NCI-H1694 treated with DMSO at 0.1 percent for 48 hours (cell line): ENCODE results near the gene PIK3R4.

Experiments
- DNase-seq: peaks from one replicate; lab custom pipeline; 2025; lab: John Stamatoyannopoulos, UW

PIK3R4 gene

GRCh38 chr3:130746246-130747039, at the start of gene PIK3R4:
TSS of gene PIK3R4 (minus strand) at chr3:130746829. CDS start at chr3:130745218, 1,611 bp downstream.
- peak; percentile 95 for DNase-seq

- no peak for DNase-seq
Observed at GRCh38 chr3:130795396-130795795, 48.8 kb upstream of the PIK3R4 start.

- DNase-seq: no peak
Observed at GRCh38 chr3:130792246-130792645, 45.6 kb upstream of the PIK3R4 start.

GRCh38 chr3:130789782-130790322, 43.2 kb upstream of the PIK3R4 start:
- no peak for DNase-seq

GRCh38 chr3:130787422-130788068, 40.9 kb upstream of the PIK3R4 start:
- no peak for DNase-seq

GRCh38 chr3:130786306-130786705, 39.7 kb upstream of the PIK3R4 start:
- DNase-seq: no peak

- no peak for DNase-seq
Observed at GRCh38 chr3:130783629-130784028, 37.0 kb upstream of the PIK3R4 start.

GRCh38 chr3:130779486-130779885, 32.9 kb upstream of the PIK3R4 start:
- DNase-seq: no peak

- DNase-seq: no peak
Observed at GRCh38 chr3:130779031-130779430, 32.4 kb upstream of the PIK3R4 start.

- DNase-seq: no peak
Observed at GRCh38 chr3:130773366-130773765, 26.7 kb upstream of the PIK3R4 start.

- DNase-seq: no peak
Observed at GRCh38 chr3:130772129-130772528, 25.5 kb upstream of the PIK3R4 start.

GRCh38 chr3:130770644-130771043, 24.0 kb upstream of the PIK3R4 start:
- no peak for DNase-seq

- DNase-seq: no peak
Observed at GRCh38 chr3:130761730-130762311, 15.2 kb upstream of the PIK3R4 start.

GRCh38 chr3:130760922-130761321, 14.3 kb upstream of the PIK3R4 start:
- DNase-seq: no peak

GRCh38 chr3:130759692-130760338, 13.2 kb upstream of the PIK3R4 start:
- DNase-seq: peak; percentile 43

- no peak for DNase-seq
Observed at GRCh38 chr3:130758624-130759369, 12.2 kb upstream of the PIK3R4 start.

- no peak for DNase-seq
Observed at GRCh38 chr3:130757611-130758150, 11.1 kb upstream of the PIK3R4 start.

GRCh38 chr3:130755666-130756065, 9.0 kb upstream of the PIK3R4 start:
- DNase-seq: no peak

GRCh38 chr3:130748981-130749380, 2.4 kb upstream of the PIK3R4 start:
- no peak for DNase-seq

GRCh38 chr3:130748467-130748861, 1.8 kb upstream of the PIK3R4 start:
- DNase-seq: no peak

- no peak for DNase-seq
Observed at GRCh38 chr3:130743354-130743753, 3.3 kb downstream of the PIK3R4 start.
